GM21786 (cell line): ENCODE data around the gene WFDC6.
"Not testable (repeated sequence)": the region's sequence is repeated elsewhere in the genome, so short reads cannot be mapped to it uniquely, and the experiment has no call there.

ENCODE experiments used
- ATAC-seq: cut with Tn5 transposase; IDR thresholded peaks from one replicate; pipeline ENCODE4 v1.9.1; 2021; ENCODE audit not compliant: unreplicated experiment

WFDC6 gene

DNA sequence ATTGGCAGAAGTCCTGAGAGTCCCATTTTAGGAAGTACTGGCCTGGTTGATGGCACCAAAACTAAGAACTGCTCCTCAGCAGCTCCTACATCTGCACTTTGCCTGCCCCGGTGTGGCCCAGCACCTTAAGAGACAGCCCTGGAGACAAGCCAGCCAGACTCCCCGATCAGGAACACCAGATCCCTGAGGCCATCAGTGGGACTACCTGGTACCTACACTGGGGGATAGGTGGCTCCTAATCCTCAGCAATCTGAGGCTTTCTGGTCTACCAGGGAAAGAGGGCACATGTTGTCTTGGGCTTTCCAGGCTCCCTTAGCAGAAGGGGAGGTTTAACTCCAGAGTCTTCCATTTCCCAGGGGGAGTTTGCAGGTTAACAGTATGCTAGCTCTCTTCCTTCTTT, at the start of gene WFDC6:
TSS of gene WFDC6 (minus strand) at position 101 of the 400 bp plus-strand sequence. CDS start at position 26, 75 bp downstream.
- no peak for ATAC-seq

GRCh38 chr20:45588800-45589199, 49.5 kb upstream of the WFDC6 start:
- no peak for ATAC-seq

- ATAC-seq = not testable (repeated sequence)
These were observed 46.7 kb upstream of the WFDC6 start for GRCh38 chr20:45585986-45586385.

DNA sequence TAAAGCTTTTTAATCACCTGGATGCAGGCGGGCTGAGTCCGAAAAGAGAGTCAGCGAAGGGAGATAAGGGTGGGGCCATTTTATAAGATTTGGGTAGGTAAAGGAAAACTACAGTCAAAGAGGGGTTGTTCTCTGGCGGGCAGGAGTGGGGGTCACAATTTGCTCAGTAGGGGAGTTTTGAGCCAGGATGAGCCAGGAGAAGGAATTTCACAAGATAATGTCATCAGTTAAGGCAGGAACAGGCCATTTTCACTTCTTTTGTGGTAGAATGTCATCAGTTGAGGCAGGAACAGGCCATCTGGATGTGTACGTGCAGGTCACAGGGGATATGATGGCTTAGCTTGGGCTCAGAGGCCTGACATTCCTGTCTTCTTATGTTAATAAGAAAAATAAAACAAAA, 45.0 kb upstream of the WFDC6 start:
- ATAC-seq = not testable (repeated sequence)

DNA sequence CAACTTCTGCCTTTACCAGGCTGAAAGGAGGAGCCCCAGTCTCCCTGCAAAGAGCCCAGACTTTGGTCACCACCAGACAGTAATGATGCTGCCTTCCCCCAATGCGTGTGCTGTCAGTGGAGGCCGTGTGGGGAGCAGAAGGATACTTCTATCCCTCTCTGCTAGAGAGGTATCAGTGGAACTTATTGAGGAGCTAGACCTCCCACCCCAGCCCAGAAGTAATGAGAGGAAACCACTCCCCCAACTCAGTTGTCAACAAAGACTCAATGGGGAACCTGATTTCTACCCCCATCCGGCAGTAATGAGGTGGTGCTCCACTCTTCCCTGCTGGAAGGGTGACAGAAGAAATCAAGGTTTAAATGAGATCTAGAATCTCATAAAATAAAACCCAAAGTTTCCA, 44.2 kb upstream of the WFDC6 start:
- ATAC-seq = no peak

DNA sequence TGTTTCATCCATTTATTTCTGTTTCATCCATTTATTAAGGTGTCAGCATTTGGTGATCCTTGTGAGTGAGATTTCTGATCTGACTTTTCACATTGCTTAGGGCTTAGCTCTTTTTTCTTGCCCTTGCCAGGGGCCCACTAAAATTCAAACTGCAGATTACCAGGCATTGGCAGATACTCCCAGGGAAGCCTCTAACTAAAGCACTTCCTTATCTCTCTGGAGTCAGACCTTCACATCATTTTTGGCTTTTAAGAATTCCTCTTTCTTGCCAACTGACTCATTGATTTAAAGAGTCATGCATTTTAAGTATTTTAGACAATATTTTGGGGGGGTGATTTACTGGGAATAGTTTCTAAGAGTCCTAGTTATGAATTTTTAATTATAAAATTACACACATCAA, 42.4 kb upstream of the WFDC6 start:
- no peak for ATAC-seq

GRCh38 chr20:45579184-45579583, 39.9 kb upstream of the WFDC6 start, which contains the start of gene WFDC8:
Gene WFDC8 (minus strand): TSS chr20:45579284. CDS start chr20:45579247, 37 bp downstream.
- ATAC-seq = no peak

GRCh38 chr20:45578231-45578630, 38.9 kb upstream of the WFDC6 start:
- ATAC-seq = no peak

- no peak for ATAC-seq
These were observed 37.7 kb upstream of the WFDC6 start for GRCh38 chr20:45576995-45577394.

GRCh38 chr20:45575931-45576330, 36.6 kb upstream of the WFDC6 start:
- ATAC-seq = no peak

DNA sequence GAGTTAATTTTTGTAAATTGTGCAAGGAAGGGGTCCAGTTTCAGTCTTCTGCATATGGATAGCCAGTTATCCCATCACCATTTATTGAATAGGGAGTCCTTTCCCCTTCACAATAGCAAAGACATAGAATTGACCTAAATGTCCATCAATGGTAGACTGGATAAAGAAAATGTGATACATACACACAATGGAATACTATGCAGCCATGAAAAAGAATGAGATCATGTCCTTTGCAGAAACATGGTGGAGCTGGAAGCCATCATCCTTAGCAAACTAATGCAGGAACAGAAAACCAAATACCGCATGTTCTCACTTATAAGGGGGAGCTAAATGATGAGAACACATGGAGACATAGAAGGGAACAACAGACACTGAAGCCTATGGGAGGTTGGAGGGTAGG, 30.4 kb upstream of the WFDC6 start:
- ATAC-seq = not testable (repeated sequence)

GRCh38 chr20:45564760-45565276, 25.5 kb upstream of the WFDC6 start:
- no peak for ATAC-seq

DNA sequence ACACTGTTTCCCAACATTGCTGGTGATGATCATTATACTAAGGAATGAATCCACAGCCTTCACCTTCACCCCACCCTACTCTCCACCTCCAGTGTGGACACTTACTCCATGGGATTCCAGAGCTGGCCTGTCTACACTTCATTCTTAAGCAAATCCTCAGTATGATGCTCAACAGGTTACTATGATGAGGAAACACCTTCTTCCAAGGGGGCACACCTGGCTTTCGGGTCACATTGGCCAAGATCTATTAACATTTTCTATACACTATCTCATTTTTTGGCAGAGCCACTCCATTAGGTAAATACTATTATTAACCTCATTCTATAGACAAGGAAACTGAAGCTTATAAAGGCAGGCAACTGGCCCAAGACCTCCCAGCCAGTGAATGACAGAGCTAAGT, 15.9 kb upstream of the WFDC6 start:
- ATAC-seq = no peak

- no peak for ATAC-seq
These were observed 13.2 kb upstream of the WFDC6 start for GRCh38 chr20:45552456-45552855.

DNA sequence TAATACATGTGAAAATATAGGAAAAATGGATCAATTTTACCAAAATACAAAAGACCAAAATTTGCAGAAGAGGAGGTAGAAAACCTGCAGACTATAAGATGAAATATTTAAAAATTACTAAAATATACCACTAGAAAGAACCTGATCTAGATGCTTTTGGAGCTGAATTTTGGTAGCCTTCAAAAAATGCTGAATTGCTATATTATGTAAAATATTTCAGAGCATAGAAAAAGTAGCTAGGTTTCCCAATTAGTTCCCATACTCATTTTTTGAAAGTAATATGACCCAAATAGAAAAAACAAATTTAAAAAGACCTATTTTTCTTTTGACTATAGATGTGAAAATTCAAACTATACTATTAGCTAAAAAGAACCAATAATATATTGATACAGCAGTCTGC, 11.5 kb upstream of the WFDC6 start:
- no peak for ATAC-seq

DNA sequence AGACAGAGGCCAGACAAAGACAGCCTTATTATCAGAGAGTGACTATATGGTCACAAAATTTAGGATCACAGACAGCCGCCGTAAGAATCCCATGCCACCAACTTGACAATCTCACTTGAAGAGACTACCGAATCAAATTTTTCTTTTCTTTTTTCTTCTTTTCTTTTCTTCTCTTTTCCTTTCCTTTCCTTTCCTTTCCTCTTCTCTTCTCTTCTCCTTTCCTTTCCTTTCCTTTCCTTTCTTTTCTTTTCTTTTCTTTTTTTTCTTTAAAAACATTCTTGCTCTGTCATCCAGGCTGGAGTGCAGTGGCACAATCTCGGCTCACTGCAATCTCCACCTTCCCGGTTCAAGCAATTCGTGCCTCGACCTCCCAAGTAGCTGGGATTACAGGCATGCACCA, 9.1 kb upstream of the WFDC6 start:
- no peak for ATAC-seq

DNA sequence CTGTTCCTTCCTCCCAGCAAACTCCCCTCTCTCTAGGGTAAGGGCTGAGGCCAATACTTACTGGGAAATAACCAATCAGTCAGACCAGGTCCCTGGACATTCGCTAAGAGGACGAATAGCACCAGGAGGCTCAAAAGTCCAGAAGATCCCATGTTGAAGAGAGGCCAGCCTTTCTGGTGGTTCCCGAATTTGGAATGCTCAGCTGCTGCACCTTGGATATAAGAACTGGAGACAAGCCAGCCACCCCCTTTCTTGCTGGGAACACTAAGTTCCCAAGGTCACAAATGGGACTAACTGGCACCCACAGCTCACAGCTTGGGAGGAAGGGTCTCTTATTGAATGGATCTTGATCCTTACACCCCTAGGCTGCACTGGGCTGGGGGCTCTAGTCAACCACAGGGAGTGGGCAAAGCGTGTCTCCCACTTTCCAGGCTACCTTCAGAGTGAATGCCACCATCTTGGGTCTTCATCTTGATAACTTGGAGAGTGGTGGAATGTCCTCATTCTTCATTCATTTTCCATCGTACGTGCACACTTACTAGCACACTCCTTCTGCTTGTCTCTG, 8.0 kb upstream of the WFDC6 start, which contains the start of gene EPPIN:
TSS of gene EPPIN (minus strand) at position 196 of the 565 bp plus-strand sequence. CDS start at position 152, 44 bp downstream.
- ATAC-seq = no peak

- ATAC-seq = no peak
These were observed 6.6 kb upstream of the WFDC6 start for GRCh38 chr20:45545754-45546453.

GRCh38 chr20:45545351-45545750, 6.1 kb upstream of the WFDC6 start:
- no peak for ATAC-seq

DNA sequence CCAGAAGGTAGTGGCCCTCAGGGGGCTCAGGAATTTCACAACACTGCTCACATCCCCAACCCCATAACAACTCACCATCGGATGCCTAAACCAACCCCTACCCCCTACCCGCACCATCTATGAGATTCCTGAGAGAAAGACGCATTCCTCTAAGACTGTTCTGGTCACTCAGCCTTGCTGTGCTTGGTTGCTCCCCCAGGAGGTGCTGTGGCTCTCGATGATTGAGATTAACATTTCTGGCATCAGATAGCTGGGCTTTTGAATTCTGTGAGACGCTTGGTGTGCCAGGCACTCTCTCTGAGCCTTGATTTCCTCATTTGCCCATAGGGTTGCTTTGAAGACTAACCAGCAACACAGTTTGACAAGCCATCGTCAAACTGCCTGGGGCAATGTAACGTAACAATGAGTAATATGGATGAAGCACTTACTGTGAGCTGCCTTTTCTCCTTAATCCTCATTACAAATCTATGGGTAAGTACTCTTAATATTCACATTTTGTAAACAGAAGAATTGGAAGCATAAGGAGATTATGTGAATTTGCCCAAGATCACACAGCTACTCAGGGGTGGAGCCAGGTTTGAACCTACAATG, 978 bp downstream of the WFDC6 start:
- ATAC-seq = no peak

DNA sequence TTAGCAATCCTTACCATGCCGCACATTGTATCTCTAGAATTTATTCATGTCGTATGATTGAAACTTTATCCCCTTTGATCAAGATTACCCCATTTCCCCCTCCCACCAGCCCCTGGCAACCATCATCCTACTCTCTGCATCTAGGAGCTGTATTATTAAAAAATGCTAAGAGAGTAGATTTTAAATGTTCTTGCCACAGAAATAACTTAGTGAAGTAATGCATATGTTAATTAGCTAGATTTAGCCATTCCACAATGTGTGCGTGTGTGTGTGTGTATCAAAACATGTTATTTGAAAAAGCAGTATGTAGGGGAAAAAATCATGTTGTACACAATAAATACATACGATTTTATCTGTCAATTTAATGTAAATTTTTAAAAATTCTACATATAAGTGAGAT, 12.0 kb downstream of the WFDC6 start:
- no peak for ATAC-seq

DNA sequence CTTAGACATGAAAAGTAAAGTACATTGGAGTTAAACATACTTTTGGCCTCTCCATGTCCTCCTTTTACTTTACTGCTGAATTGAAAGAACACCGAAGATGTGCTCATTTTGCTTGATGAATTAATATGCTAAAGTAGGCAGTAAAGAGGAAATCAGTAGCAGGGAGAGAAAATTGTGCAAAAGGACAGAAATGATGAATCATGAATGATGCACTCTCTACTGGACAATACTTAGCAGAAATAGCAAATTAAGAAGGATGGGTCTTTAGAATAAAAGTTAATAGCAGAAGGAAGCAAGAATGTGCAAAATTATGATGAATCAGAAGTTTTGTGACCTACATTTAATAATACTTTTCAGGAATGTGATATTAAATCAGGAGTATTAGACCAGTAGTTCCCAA, 15.5 kb downstream of the WFDC6 start:
- ATAC-seq = no peak
